Keratinocyte (primary cell): ENCODE data around the gene CYB5R4.

Source experiments
- EZH2 ChIP-seq: IDR thresholded peaks from one replicate; pipeline ENCODE4 v1.6.1; 2012; ENCODE audit warnings: inconsistent platforms, mild to moderate bottlenecking, low read length, moderate library complexity
- TF ChIP-seq, protein P1 (sequence below), 3 experiments: IDR thresholded peaks in 1 of 3; conservative IDR thresholded peaks in 1 of 3; optimal IDR thresholded peaks in 1 of 3; 2 replicates in 2 of 3; 3 replicates in 1 of 3; pipeline versions ENCODE3 to v1.5.1; 2011; ENCODE audit warnings: low read length in 3 of 3, mild to moderate bottlenecking in 3 of 3, moderate library complexity in 2 of 3, control low read depth in 1 of 3, inconsistent platforms in 1 of 3; ENCODE audit not compliant: insufficient read depth in 2 of 3; ENCODE audit errors: extremely low read depth in 1 of 3

- TF ChIP-seq, protein P1, sequence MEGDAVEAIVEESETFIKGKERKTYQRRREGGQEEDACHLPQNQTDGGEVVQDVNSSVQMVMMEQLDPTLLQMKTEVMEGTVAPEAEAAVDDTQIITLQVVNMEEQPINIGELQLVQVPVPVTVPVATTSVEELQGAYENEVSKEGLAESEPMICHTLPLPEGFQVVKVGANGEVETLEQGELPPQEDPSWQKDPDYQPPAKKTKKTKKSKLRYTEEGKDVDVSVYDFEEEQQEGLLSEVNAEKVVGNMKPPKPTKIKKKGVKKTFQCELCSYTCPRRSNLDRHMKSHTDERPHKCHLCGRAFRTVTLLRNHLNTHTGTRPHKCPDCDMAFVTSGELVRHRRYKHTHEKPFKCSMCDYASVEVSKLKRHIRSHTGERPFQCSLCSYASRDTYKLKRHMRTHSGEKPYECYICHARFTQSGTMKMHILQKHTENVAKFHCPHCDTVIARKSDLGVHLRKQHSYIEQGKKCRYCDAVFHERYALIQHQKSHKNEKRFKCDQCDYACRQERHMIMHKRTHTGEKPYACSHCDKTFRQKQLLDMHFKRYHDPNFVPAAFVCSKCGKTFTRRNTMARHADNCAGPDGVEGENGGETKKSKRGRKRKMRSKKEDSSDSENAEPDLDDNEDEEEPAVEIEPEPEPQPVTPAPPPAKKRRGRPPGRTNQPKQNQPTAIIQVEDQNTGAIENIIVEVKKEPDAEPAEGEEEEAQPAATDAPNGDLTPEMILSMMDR (optimal IDR thresholded peaks at IDR 0.05 in 1 of 3, IDR thresholded peaks at IDR 0.05 in 1 of 3, conservative IDR thresholded peaks at IDR 0.05 in 1 of 3; ENCODE audit: extremely low read depth in 1 of 3, insufficient read depth in 2 of 3, low read length in 3 of 3): no peak
- TF ChIP-seq EZH2: no peak
These were observed 7.6 kb downstream of the CYB5R4 start for GRCh38 chr6:83867043-83867442.
